Ishikawa (cell line): Measurements from ENCODE around the gene PCSK2.

ENCODE experiments used
- CREB1 ChIP-seq: IDR thresholded peaks from 2 replicates; pipeline ENCODE4 v1.6.1; 2012; ENCODE audit warnings: low read depth
- EGR1 ChIP-seq: IDR thresholded peaks from 2 replicates; pipeline ENCODE4 v1.6.1; 2012
- EP300 ChIP-seq: IDR thresholded peaks from 2 replicates; pipeline ENCODE4 v1.6.1; 2012; ENCODE audit warnings: borderline replicate concordance
- MAX ChIP-seq: IDR thresholded peaks from 2 replicates; pipeline ENCODE4 v1.6.1; 2012
- TAF1 ChIP-seq: IDR thresholded peaks from 2 replicates; pipeline ENCODE4 v1.6.1; 2012; ENCODE audit warnings: low read depth, mild to moderate bottlenecking

- TF ChIP-seq TAF1, result no peak
- no peak for TF ChIP-seq EP300
- no peak for TF ChIP-seq MAX
- no peak for TF ChIP-seq EGR1
- no peak for TF ChIP-seq CREB1
Measured at GRCh38 chr20:17236766-17237165, 9.9 kb downstream of the PCSK2 start.
